Prostate gland (tissue), 2 donors: ENCODE data around the gene MCF2L2.
"Not testable (repeated sequence)": the region's sequence is repeated elsewhere in the genome, so short reads cannot be mapped to it uniquely, and the experiment has no call there.

ENCODE experiments used
- CTCF ChIP-seq, 4 experiments: fragments of 200-600 bp in 2 of 4; fragments of 450-650 bp in 2 of 4; sonication (generic) in 2 of 4; IDR thresholded peaks; 1 replicate in 3 of 4; 2 replicates in 1 of 4; pipeline ENCODE4 v1.5.1; 2016 to 2019; ENCODE audit warnings: antibody characterized with exemption in 4 of 4, mild to moderate bottlenecking in 2 of 4, moderate library complexity in 2 of 4
- POLR2A ChIP-seq: fragments of 450-650 bp; IDR thresholded peaks from one replicate; pipeline ENCODE4 v1.6.1; 2016; ENCODE audit warnings: antibody characterized with exemption, mild to moderate bottlenecking
- POLR2AphosphoS5 ChIP-seq: sonication (generic); formaldehyde crosslinking; IDR thresholded peaks from one replicate; pipeline ENCODE4 v1.6.1; 2017; ENCODE audit warnings: antibody characterized with exemption

DNA sequence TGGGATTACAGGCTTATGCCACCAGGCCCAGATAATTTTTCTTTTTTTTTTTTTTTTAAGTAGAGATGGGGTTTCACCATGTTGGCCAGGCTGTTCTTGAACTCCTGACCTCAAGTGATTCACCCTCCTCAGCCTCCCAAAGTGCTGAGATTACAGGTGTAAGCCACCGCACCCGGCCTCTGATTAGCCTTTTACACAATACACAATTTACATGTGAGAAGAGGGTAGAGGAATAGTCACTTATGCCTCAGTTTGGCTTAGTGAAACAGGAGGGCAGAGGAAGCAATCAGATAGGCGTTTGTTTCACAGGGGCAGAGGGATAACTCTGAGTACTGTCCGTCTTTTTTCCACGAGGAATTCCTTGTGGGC is 56.8 kb downstream of the MCF2L2 start:
- TF ChIP-seq POLR2A; CTCF (IDR thresholded peaks at IDR 0.05); POLR2AphosphoS5: not testable (repeated sequence)
